Endothelial cell of umbilical vein (primary cell): ENCODE measurements around the gene OR8G5. TPM values are rescaled to one million over a fixed set of nuclear protein-coding genes. Genes with fewer than 3 reads are reported as not detected.

Source experiments
- BruUV-seq: library from RNA; stranded (reverse); fragments of 400-500 nt; replicated peaks from 2 replicates; lab custom pipeline; 2021; lab: Mats Ljungman, UMichigan
- CTCF ChIA-PET: fragments of 300-600, 350-600 bp; sonication (Branson Sonifier 250); formaldehyde crosslinking; loops from one replicate; lab custom pipeline; 2021; ENCODE audit warnings: antibody characterized with exemption, inconsistent platforms; lab: Charles Lee
- POLR2A ChIA-PET: fragments of 300-600, 350-600 bp; sonication (Branson Sonifier 250); formaldehyde crosslinking; loops from one replicate; lab custom pipeline; 2021; ENCODE audit warnings: antibody characterized with exemption, inconsistent platforms; lab: Charles Lee
- DNase-seq: peaks from one replicate; pipeline ENCODE4 v3.0.0-alpha.2; 2011; ENCODE audit warnings: low read depth, low spot score
- FAIRE-seq: peaks from 2 replicates; lab custom pipeline; 2011; peaks lifted over from hg19 to GRCh38; lab: Jason Lieb, UNC
- H2AFZ ChIP-seq: 2 replicates; pipeline ENCODE4 v1.6.0; 2012; ENCODE audit warnings: low read depth, low read length, control low read depth, inconsistent platforms
- H3K27ac ChIP-seq: 2 replicates; pipeline ENCODE4 v1.5.1; 2011; ENCODE audit warnings: low read depth, mild to moderate bottlenecking, control low read depth, low read length, moderate library complexity; ENCODE audit not compliant: insufficient read depth
- H3K27me3 ChIP-seq, 2 experiments: 2 replicates each; pipeline versions ENCODE4 v1.6.0 to v1.6.1; 2011; ENCODE audit warnings: low read length in 2 of 2, mixed read lengths in 1 of 2; ENCODE audit not compliant: control insufficient read depth in 2 of 2, insufficient read depth in 2 of 2
- H3K36me3 ChIP-seq, 2 experiments: 2 replicates in 1 of 2; 3 replicates in 1 of 2; pipeline ENCODE4 v1.5.1; 2011; ENCODE audit warnings: low read length in 2 of 2, mild to moderate bottlenecking in 1 of 2, moderate library complexity in 1 of 2; ENCODE audit not compliant: control insufficient read depth in 2 of 2, insufficient read depth in 2 of 2; ENCODE audit errors: extremely low read depth in 1 of 2
- H3K4me1 ChIP-seq: 3 replicates; pipeline ENCODE4 v1.5.1; 2011; ENCODE audit warnings: mild to moderate bottlenecking, low read length; ENCODE audit not compliant: control insufficient read depth, insufficient read depth; ENCODE audit errors: extremely low read depth
- H3K4me2 ChIP-seq: 2 replicates; pipeline ENCODE4 v1.6.1; 2011; ENCODE audit warnings: low read length, control low read depth, mixed read lengths; ENCODE audit not compliant: insufficient read depth
- H3K4me3 ChIP-seq, 3 experiments: fragments of 200-600 bp in 1 of 3; sonication (generic), shearing (Covaris generic) in 1 of 3; replicated peaks in 1 of 3; 2 replicates each; pipeline ENCODE4 v1.5.1; 2011 to 2016; ENCODE audit warnings: control low read depth in 3 of 3, low read length in 3 of 3, mild to moderate bottlenecking in 2 of 3, inconsistent platforms in 1 of 3, low read depth in 1 of 3, moderate library complexity in 1 of 3; ENCODE audit not compliant: insufficient read depth in 1 of 3
- H3K79me2 ChIP-seq: 2 replicates; pipeline ENCODE4 v1.6.0; 2012; ENCODE audit warnings: low read length, inconsistent platforms; ENCODE audit not compliant: control insufficient read depth, insufficient read depth
- H3K9ac ChIP-seq: replicated peaks from 2 replicates; pipeline ENCODE3; 2011; ENCODE audit warnings: low read length, control low read depth; ENCODE audit not compliant: insufficient read depth; ENCODE audit errors: extremely low read depth
- H3K9me1 ChIP-seq: replicated peaks from 3 replicates; pipeline ENCODE4 v1.6.0; 2011; ENCODE audit warnings: mild to moderate bottlenecking, low read length; ENCODE audit not compliant: control insufficient read depth, insufficient read depth; ENCODE audit errors: extremely low read depth
- H3K9me3 ChIP-seq: replicated peaks from 2 replicates; pipeline ENCODE4 v1.5.1; 2012; ENCODE audit warnings: low read length, inconsistent platforms; ENCODE audit not compliant: control insufficient read depth, insufficient read depth
- H4K20me1 ChIP-seq: replicated peaks from 2 replicates; pipeline ENCODE3; 2011; ENCODE audit warnings: mild to moderate bottlenecking, low read length; ENCODE audit not compliant: control insufficient read depth, insufficient read depth; ENCODE audit errors: extremely low read depth
- CTCF ChIP-seq, 2 donors: IDR thresholded peaks; 1 replicate in 1 of 2; 2 replicates in 1 of 2; pipeline ENCODE4 v1.5.1; 2011; ENCODE audit warnings: low read length in 2 of 2, mild to moderate bottlenecking in 2 of 2, moderate library complexity in 2 of 2, control low read depth in 1 of 2, inconsistent platforms in 1 of 2, low read depth in 1 of 2; ENCODE audit not compliant: insufficient read depth in 1 of 2; ENCODE audit errors: extremely low read depth in 1 of 2
- EZH2 ChIP-seq: IDR thresholded peaks from 2 replicates; pipeline ENCODE4 v1.6.1; 2012; ENCODE audit warnings: borderline replicate concordance, low read depth, mild to moderate bottlenecking, moderate library complexity, low read length, inconsistent platforms; ENCODE audit not compliant: severe bottlenecking
- FOS ChIP-seq: IDR thresholded peaks from 2 replicates; pipeline ENCODE4 v1.6.1; 2011; ENCODE audit warnings: mild to moderate bottlenecking, low read length, moderate library complexity, borderline replicate concordance; ENCODE audit not compliant: insufficient read depth
- GATA2 ChIP-seq: IDR thresholded peaks from 2 replicates; pipeline ENCODE4 v1.7.0; 2011; ENCODE audit warnings: low read depth, mild to moderate bottlenecking, moderate library complexity, mixed read lengths, low read length; ENCODE audit not compliant: insufficient read length, insufficient read depth
- JUN ChIP-seq: IDR thresholded peaks from 2 replicates; pipeline ENCODE4 v1.6.1; 2011; ENCODE audit warnings: borderline replicate concordance, low read depth; ENCODE audit not compliant: insufficient read length, insufficient read depth
- MAX ChIP-seq: IDR thresholded peaks from 2 replicates; pipeline ENCODE4 v1.6.1; 2011; ENCODE audit not compliant: insufficient read depth, insufficient read length
- MYC ChIP-seq: IDR thresholded peaks from one replicate; pipeline ENCODE4 v1.6.1; 2011; ENCODE audit warnings: mild to moderate bottlenecking, low read depth, low read length
- POLR2A ChIP-seq: IDR thresholded peaks from 2 replicates; pipeline ENCODE4 v1.6.1; 2012; ENCODE audit warnings: low read depth, mild to moderate bottlenecking, control low read depth, low read length
- POLR2AphosphoS5 ChIP-seq: IDR thresholded peaks from 2 replicates; pipeline ENCODE4 v1.6.1; 2012; ENCODE audit warnings: low read depth, mild to moderate bottlenecking, control low read depth, low read length, moderate library complexity; ENCODE audit not compliant: insufficient read depth
- dilution Hi-C: fragments of 300-500 bp; cut with MboI; formaldehyde crosslinking; loops from one replicate; pipeline ENCODE4 v1.15.0; 2019; ENCODE audit warnings: low sequenced_read_pairs; ENCODE audit not compliant: extremely low pct_ligation_motif_present
- intact Hi-C: fragments of 100-400 bp; cut with micrococcal nuclease; formaldehyde crosslinking; loops from one replicate; pipeline ENCODE4 v1.10.0; 2022
- polyA plus RNA-seq, 4 experiments: library from polyadenylated mRNA; depleted of rRNA in 3 of 4; stranded (reverse) in 3 of 4; unstranded in 1 of 4; fragments of >200 nt; gene quantifications; 2 replicates each; pipeline versions ENCODE4 v1.2.1 to v1.2.3, GENCODE V29; 2011 to 2012; ENCODE audit warnings: missing spikeins in 1 of 4
- total RNA-seq: library from RNA; stranded (reverse); gene quantifications from 2 replicates; pipeline ENCODE4 v1.2.3, GENCODE V29; 2021

Gene OR8G5
- total and polyA plus RNA-seq, 2 donors (not counting 3 experiments of a cell fraction or from before 2014, with no cell fraction given), result not detected

GRCh38 chr11:124225471-124225870, 30.7 kb upstream of the OR8G5 start:
- intact Hi-C loops, result loop anchor here (2.0 kb wide), 1 partner anchor 25 kb away; no protein-coding TSS in a partner anchor
- H3K36me3 ChIP-seq, result no peaks in the 10 kb centered on the region
- no TSS peak for BruUV-seq

More at GRCh38 chr11:124225471-124225870, 30.7 kb upstream of the OR8G5 start:
- dilution Hi-C loops, result no loop called here
- H3K9me1 ChIP-seq, result no peaks in the 10 kb centered on the region
- CTCF ChIA-PET, result no interaction called here
- H2AFZ ChIP-seq, result no peak overlapping the region
- no peak for DNase-seq
- H3K79me2 ChIP-seq, result no peaks in the 10 kb centered on the region
- no peak overlapping the region for H3K27ac ChIP-seq
- no peak overlapping the region for H3K9ac ChIP-seq
- TF ChIP-seq CTCF (IDR thresholded peaks at IDR 0.05; ENCODE audit: extremely low read depth in 1 of 2, insufficient read depth in 1 of 2, low read depth in 1 of 2, low read length in 2 of 2) (no peak), JUN (no peak), MYC (no peak), EZH2 (no peak), POLR2A (no peak), FOS (no peak), GATA2 (no peak), POLR2AphosphoS5 (no peak), MAX (no peak)
- H3K9me3 ChIP-seq, result no peaks in the 10 kb centered on the region
- no peaks in the 10 kb centered on the region for H3K27me3 ChIP-seq
- no peak overlapping the region for H3K4me2 ChIP-seq
- FAIRE-seq, result no peak
- H4K20me1 ChIP-seq, result no peaks in the 10 kb centered on the region
- POLR2A ChIA-PET, result no interaction called here
- H3K4me3 ChIP-seq, result no peak overlapping the region
- no peaks in the 10 kb centered on the region for H3K4me1 ChIP-seq
